Pancreas (tissue), 10 donors: ENCODE data around the gene LMOD1. TPM values are rescaled to one million over a fixed set of nuclear protein-coding genes. Genes with fewer than 3 reads are reported as not detected.
A peak's percentile ranks its signal among the peaks of the same experiment; 100 is the strongest.

Source experiments
- ATAC-seq, 4 donors: fragments of 200-7000 bp; cut with Tn5 transposase; one replicate each; pipeline versions ENCODE4 v1.8.0 to v1.9.1; 2020; ENCODE audit warnings: mild to moderate bottlenecking in 4 of 4, moderate library complexity in 4 of 4
- DNase-seq, 6 donors: peaks; one replicate each; pipeline ENCODE4 v3.0.0-alpha.2; 2020
- FAIRE-seq: peaks from 2 replicates; lab custom pipeline; 2012; peaks lifted over from hg19 to GRCh38; lab: Jason Lieb, UNC
- H3K27ac ChIP-seq, 4 donors: fragments of 200-600 bp; sonication (generic); 1 replicate in 3 of 4; 2 replicates in 1 of 4; pipeline versions ENCODE4 v1.5.0 to v1.8.0; 2020
- H3K27me3 ChIP-seq, 4 donors: fragments of 200-600 bp; one replicate each; pipeline ENCODE4 v1.8.0; 2021
- H3K36me3 ChIP-seq, 3 donors: fragments of 200-600 bp; sonication (generic) in 1 of 3; one replicate each; pipeline versions ENCODE4 v1.5.0 to v1.8.0; 2020 to 2021
- H3K4me1 ChIP-seq, 3 donors: fragments of 200-600 bp; one replicate each; pipeline ENCODE4 v1.8.0; 2021
- H3K4me3 ChIP-seq, 4 donors: fragments of 200-600 bp; sonication (generic) in 2 of 4; one replicate each; pipeline versions ENCODE4 v1.5.0 to v1.8.0; 2020 to 2021
- H3K9me3 ChIP-seq, 4 donors: fragments of 200-600 bp; one replicate each; pipeline ENCODE4 v1.8.0; 2021
- CTCF ChIP-seq, 4 donors: fragments of 200-600 bp; sonication (generic) in 3 of 4; IDR thresholded peaks; one replicate each; pipeline versions ENCODE4 v1.5.0 to v1.8.0; 2021; ENCODE audit warnings: antibody characterized with exemption in 4 of 4
- WGBS, 2 donors: extraction: QIAGEN DNeasy Blood & Tissue Kit; methylation state at CpG; one replicate each; pipeline ENCODE4 v1.1.7; 2013; 5-methylcytosine and 5-hydroxymethylcytosine counted together
- intact Hi-C, 3 donors: fragments of 100-400 bp; cut with DNase I; formaldehyde crosslinking; loops; one replicate each; pipeline versions ENCODE4 v1.11.1 to v1.14.2; 2022
- polyA plus RNA-seq, 2 donors: library from polyadenylated mRNA; stranded (reverse); fragments of 200-250 nt; gene quantifications; one replicate each; pipeline ENCODE4 v1.2.3, GENCODE V29; 2013
- total RNA-seq, 6 donors: library from RNA; stranded (reverse); fragmentation: NEBNext Ultra II Directional in 4 of 6; extraction: Animal tissue kit (Norgen Biotek cat#: 25700) in 4 of 6; gene quantifications; one replicate each; pipeline versions ENCODE4 v1.2.1 to v1.2.4, GENCODE V29; 2021 to 2023
- donor health status: healthy with polysubstance abuse.
- donor health status: DM: no; HTN: no; CAD: no; lungs with moderate emphysema.
- donor health status: DM: no; HTN: no; CAD: no.
- donor health status: control.
- donor health status: control.
- donor health status: Bipolar disorder and iron deficiency.
- donor health status: DM: yes; HTN: yes; CAD: no.
- donor health status: DM: no; HTN: no; CAD: no.
- donor health status: DM: no; HTN: no; CAD: no.
- donor health status: DM: yes; HTN: yes; CAD: no.

LMOD1 gene
- total and polyA plus RNA-seq, 8 donors: 0.67 to 13.6 (median 2.1) TPM

GRCh38 chr1:201921952-201922558 lies 24.3 kb downstream of the LMOD1 start:
- Histone ChIP-seq H3K36me3 (no peaks in the 10 kb centered on the region), H3K27me3 (no peaks in the 10 kb centered on the region), H3K9me3 (no peaks in the 10 kb centered on the region), H3K4me1 (no peaks in the 10 kb centered on the region), H3K4me3 (no peak overlapping the region), H3K27ac (no peak overlapping the region)
- intact Hi-C loops: no loop called here
- 82 to 85% methylated on average over 3 of the region's 3 CpGs for WGBS, 2 donors
- ATAC-seq (no peak), DNase-seq (no peak), FAIRE-seq (no peak)
- TF ChIP-seq CTCF (IDR thresholded peaks at IDR 0.05): no peak

- no peaks in the 10 kb centered on the region for H3K4me1 ChIP-seq
- FAIRE-seq: no peak
- 69 to 76% methylated on average over 5 of the region's 5 CpGs for WGBS, 2 donors
- no peaks in the 10 kb centered on the region for H3K36me3 ChIP-seq
- intact Hi-C loops: no loop called here
- no peaks in the 10 kb centered on the region for H3K27me3 ChIP-seq
- H3K27ac ChIP-seq: no peak overlapping the region
- no peak for TF ChIP-seq CTCF (IDR thresholded peaks at IDR 0.05)
- no peaks in the 10 kb centered on the region for H3K9me3 ChIP-seq
- H3K4me3 ChIP-seq: no peak overlapping the region
- ATAC-seq: no peak
- DNase-seq: no peak
Measured at GRCh38 chr1:201918343-201918742, 28.0 kb downstream of the LMOD1 start.

GRCh38 chr1:201917362-201918033 lies 28.9 kb downstream of the LMOD1 start:
- TF ChIP-seq CTCF (IDR thresholded peaks at IDR 0.05): no peak
- H3K27me3 ChIP-seq: no peaks in the 10 kb centered on the region
- DNase-seq (peak in 1 of 6 donors; percentile 13), ATAC-seq (peak in 3 of 4 donors; percentile 62 to 71 (median 69)), FAIRE-seq (no peak)
- WGBS, 2 donors: 70 to 73% methylated on average over 7 of the region's 7 CpGs
- no peaks in the 10 kb centered on the region for H3K36me3 ChIP-seq
- no peaks in the 10 kb centered on the region for H3K4me1 ChIP-seq
- intact Hi-C loops: no loop called here
- H3K9me3 ChIP-seq: no peaks in the 10 kb centered on the region
- H3K27ac ChIP-seq: peak overlapping the region in 1 of 4 donors; percentile 8
- H3K4me3 ChIP-seq: no peak overlapping the region

GRCh38 chr1:201916649-201917249 lies 29.6 kb downstream of the LMOD1 start:
- Histone ChIP-seq H3K36me3 (no peaks in the 10 kb centered on the region), H3K27me3 (no peaks in the 10 kb centered on the region), H3K4me3 (no peak overlapping the region), H3K27ac (no peak overlapping the region), H3K9me3 (no peaks in the 10 kb centered on the region), H3K4me1 (no peaks in the 10 kb centered on the region)
- DNase-seq: peak in 4 of 6 donors; percentile 23 to 45 (median 41)
- peak in 3 of 4 donors; percentile 71 to 75 (median 71) for ATAC-seq
- FAIRE-seq: no peak
- WGBS, 2 donors: 37 to 39% methylated on average over 11 of the region's 11 CpGs
- intact Hi-C loops: no loop called here
- TF ChIP-seq CTCF (IDR thresholded peaks at IDR 0.05): no peak
